Activated CD4-positive, alpha-beta T cell treated with anti-CD3 and anti-CD28 coated beads, Interleukin-2, amount 10 ng/mL, durations not matched to agents 7 days and 5 days (primary cell): ENCODE data around the gene PSTPIP1. TPM values are rescaled to one million over a fixed set of nuclear protein-coding genes. Genes with fewer than 3 reads are reported as not detected.

Experiments
- CTCF ChIA-PET: fragments of 350-600 bp; sonication (Branson Sonifier 250); formaldehyde crosslinking; loops from one replicate; lab custom pipeline; 2021; ENCODE audit warnings: antibody characterized with exemption; lab: Charles Lee
- POLR2A ChIA-PET: fragments of 350-600 bp; sonication (Branson Sonifier 250); formaldehyde crosslinking; loops from one replicate; lab custom pipeline; 2021; ENCODE audit warnings: antibody characterized with exemption; lab: Charles Lee
- DNase-seq: peaks from one replicate; pipeline ENCODE4 v3.0.0-alpha.2; 2020
- H3K27ac Mint-ChIP-seq: one replicate; pipeline ENCODE4 v1.8.0; 2021; ENCODE audit warnings: mild to moderate bottlenecking, moderate library complexity, mixed read lengths
- H3K27me3 Mint-ChIP-seq: one replicate; pipeline ENCODE4 v1.8.0; 2021; ENCODE audit warnings: mixed read lengths
- H3K36me3 Mint-ChIP-seq: one replicate; pipeline ENCODE4 v1.8.0; 2021; ENCODE audit warnings: low read depth, mixed read lengths
- H3K4me1 Mint-ChIP-seq: one replicate; pipeline ENCODE4 v1.8.0; 2021; ENCODE audit warnings: mixed read lengths
- H3K4me3 Mint-ChIP-seq: one replicate; pipeline ENCODE4 v1.8.0; 2021; ENCODE audit warnings: mild to moderate bottlenecking, moderate library complexity, mixed read lengths
- H3K9me3 Mint-ChIP-seq: one replicate; pipeline ENCODE4 v1.8.0; 2021; ENCODE audit warnings: mixed read lengths
- total RNA-seq, 2 experiments: library from RNA; stranded (reverse); gene quantifications; one replicate each; pipeline ENCODE4 v1.2.3, GENCODE V29; 2021

PSTPIP1 gene
- total RNA-seq, 2 experiments from 2014 or later: 135 to 176 TPM

GRCh38 chr15:77057072-77057471 lies 62.1 kb downstream of the PSTPIP1 start:
- POLR2A ChIA-PET: no interaction called here
- no peak for DNase-seq
- Mint-ChIP-seq H3K9me3 (no peaks in the 10 kb centered on the region), H3K4me3 (no peak overlapping the region), H3K27me3 (no peaks in the 10 kb centered on the region), H3K27ac (no peak overlapping the region), H3K4me1 (peaks cover 16% of the 10 kb centered on the region), H3K36me3 (peaks cover 3% of the 10 kb centered on the region)
- CTCF ChIA-PET: interaction anchor here (1.4 to 1.5 kb wide), 2 partner anchors 12 to 486 kb away, joined by 3 to 4 read pairs; no protein-coding TSS in a partner anchor

GRCh38 chr15:77057685-77058084 lies 62.8 kb downstream of the PSTPIP1 start:
- no peaks in the 10 kb centered on the region for H3K9me3 Mint-ChIP-seq
- CTCF ChIA-PET: interaction anchor here (0.7 to 1.5 kb wide), 2 partner anchors 17 to 485 kb away, joined by 3 to 4 read pairs; no protein-coding TSS in a partner anchor
- no peak for DNase-seq
- POLR2A ChIA-PET: no interaction called here
- peaks cover 3% of the 10 kb centered on the region for H3K36me3 Mint-ChIP-seq
- peaks cover 16% of the 10 kb centered on the region for H3K4me1 Mint-ChIP-seq
- no peaks in the 10 kb centered on the region for H3K27me3 Mint-ChIP-seq
- no peak overlapping the region for H3K27ac Mint-ChIP-seq
- H3K4me3 Mint-ChIP-seq: no peak overlapping the region

- H3K27ac Mint-ChIP-seq: no peak overlapping the region
- H3K4me1 Mint-ChIP-seq: peaks cover 18% of the 10 kb centered on the region
- POLR2A ChIA-PET: interaction anchor here (0.6 kb wide), 1 partner anchor 16 kb away, joined by 3 read pairs; no protein-coding TSS in a partner anchor
- H3K27me3 Mint-ChIP-seq: no peaks in the 10 kb centered on the region
- CTCF ChIA-PET: interaction anchor here (0.7 to 2.3 kb wide), 2 partner anchors 10 to 18 kb away, joined by 4 to 9 read pairs; no protein-coding TSS in a partner anchor
- peaks cover 3% of the 10 kb centered on the region for H3K36me3 Mint-ChIP-seq
- no peak for DNase-seq
- H3K4me3 Mint-ChIP-seq: no peak overlapping the region
- H3K9me3 Mint-ChIP-seq: no peaks in the 10 kb centered on the region
Measured at GRCh38 chr15:77058468-77058867, 63.5 kb downstream of the PSTPIP1 start.

- CTCF ChIA-PET: interaction anchor here (0.6 to 2.3 kb wide), 6 partner anchors 8 to 1512 kb away, joined by 3 to 9 read pairs (median 3); no protein-coding TSS in a partner anchor
- peaks cover 18% of the 10 kb centered on the region for H3K4me1 Mint-ChIP-seq
- no peaks in the 10 kb centered on the region for H3K36me3 Mint-ChIP-seq
- no peaks in the 10 kb centered on the region for H3K27me3 Mint-ChIP-seq
- no peak overlapping the region for H3K4me3 Mint-ChIP-seq
- no peaks in the 10 kb centered on the region for H3K9me3 Mint-ChIP-seq
- no peak for DNase-seq
- no peak overlapping the region for H3K27ac Mint-ChIP-seq
- POLR2A ChIA-PET: interaction anchor here (0.7 kb wide), 1 partner anchor 1196 kb away, joined by 3 read pairs; no protein-coding TSS in a partner anchor
Measured at GRCh38 chr15:77059786-77060361, 64.9 kb downstream of the PSTPIP1 start.

- POLR2A ChIA-PET: no interaction called here
Measured at GRCh38 chr15:77060546-77060945, 65.6 kb downstream of the PSTPIP1 start.

GRCh38 chr15:77063249-77063648 lies 68.3 kb downstream of the PSTPIP1 start:
- no peaks in the 10 kb centered on the region for H3K27me3 Mint-ChIP-seq
- no peak overlapping the region for H3K4me3 Mint-ChIP-seq
- no peaks in the 10 kb centered on the region for H3K9me3 Mint-ChIP-seq
- H3K36me3 Mint-ChIP-seq: no peaks in the 10 kb centered on the region
- CTCF ChIA-PET: interaction anchor here (1.5 kb wide), 1 partner anchor 16 kb away, joined by 4 read pairs; no protein-coding TSS in a partner anchor
- DNase-seq: no peak
- H3K27ac Mint-ChIP-seq: no peak overlapping the region
- H3K4me1 Mint-ChIP-seq: peaks cover 18% of the 10 kb centered on the region
- POLR2A ChIA-PET: no interaction called here

More at GRCh38 chr15:77060546-77060945, 65.6 kb downstream of the PSTPIP1 start:
- Mint-ChIP-seq H3K27me3 (no peaks in the 10 kb centered on the region), H3K4me1 (peaks cover 20% of the 10 kb centered on the region), H3K9me3 (no peaks in the 10 kb centered on the region), H3K4me3 (no peak overlapping the region), H3K36me3 (no peaks in the 10 kb centered on the region), H3K27ac (no peak overlapping the region)
- DNase-seq: no peak
- CTCF ChIA-PET: interaction anchor here (0.6 to 2.3 kb wide), 7 partner anchors 8 to 1512 kb away, joined by 3 to 9 read pairs (median 3); no protein-coding TSS in a partner anchor

- no peaks in the 10 kb centered on the region for H3K9me3 Mint-ChIP-seq
- POLR2A ChIA-PET: no interaction called here
- H3K27me3 Mint-ChIP-seq: peaks cover 2% of the 10 kb centered on the region
- peaks cover 18% of the 10 kb centered on the region for H3K4me1 Mint-ChIP-seq
- H3K36me3 Mint-ChIP-seq: peaks cover 2% of the 10 kb centered on the region
- no peak for DNase-seq
- CTCF ChIA-PET: interaction anchor here (1.5 kb wide), 1 partner anchor 17 kb away, joined by 4 read pairs; no protein-coding TSS in a partner anchor
- no peak overlapping the region for H3K4me3 Mint-ChIP-seq
- no peak overlapping the region for H3K27ac Mint-ChIP-seq
Measured at GRCh38 chr15:77064063-77064462, 69.1 kb downstream of the PSTPIP1 start.

- H3K27ac Mint-ChIP-seq: no peak overlapping the region
- CTCF ChIA-PET: interaction anchor here (1.5 kb wide), 1 partner anchor 18 kb away, joined by 4 read pairs; no protein-coding TSS in a partner anchor
- H3K27me3 Mint-ChIP-seq: peaks cover 6% of the 10 kb centered on the region
- no peaks in the 10 kb centered on the region for H3K9me3 Mint-ChIP-seq
- H3K4me1 Mint-ChIP-seq: peaks cover 17% of the 10 kb centered on the region
- POLR2A ChIA-PET: no interaction called here
- DNase-seq: no peak
- no peak overlapping the region for H3K4me3 Mint-ChIP-seq
- peaks cover 2% of the 10 kb centered on the region for H3K36me3 Mint-ChIP-seq
Measured at GRCh38 chr15:77064539-77065308, 69.8 kb downstream of the PSTPIP1 start.

- peaks cover 2% of the 10 kb centered on the region for H3K36me3 Mint-ChIP-seq
- H3K9me3 Mint-ChIP-seq: no peaks in the 10 kb centered on the region
- DNase-seq: no peak
- ChIA-PET CTCF (interaction anchor here (2.2 to 2.3 kb wide), 2 partner anchors 8 to 93 kb away, joined by 7 to 9 read pairs; no protein-coding TSS in a partner anchor), POLR2A (no interaction called here)
- no peak overlapping the region for H3K4me3 Mint-ChIP-seq
- peaks cover 8% of the 10 kb centered on the region for H3K27me3 Mint-ChIP-seq
- H3K27ac Mint-ChIP-seq: no peak overlapping the region
- H3K4me1 Mint-ChIP-seq: peaks cover 19% of the 10 kb centered on the region
Measured at GRCh38 chr15:77066971-77067690, 72.2 kb downstream of the PSTPIP1 start.

- Mint-ChIP-seq H3K27me3 (peaks cover 8% of the 10 kb centered on the region), H3K4me1 (peaks cover 19% of the 10 kb centered on the region), H3K4me3 (no peak overlapping the region), H3K27ac (no peak overlapping the region), H3K36me3 (peaks cover 2% of the 10 kb centered on the region), H3K9me3 (no peaks in the 10 kb centered on the region)
- no peak for DNase-seq
- ChIA-PET POLR2A (no interaction called here), CTCF (interaction anchor here (2.2 to 2.3 kb wide), 2 partner anchors 9 to 94 kb away, joined by 7 to 9 read pairs; no protein-coding TSS in a partner anchor)
Measured at GRCh38 chr15:77067691-77068367, 72.9 kb downstream of the PSTPIP1 start.

GRCh38 chr15:77068633-77069032 lies 73.7 kb downstream of the PSTPIP1 start:
- Mint-ChIP-seq H3K9me3 (no peaks in the 10 kb centered on the region), H3K27me3 (peaks cover 8% of the 10 kb centered on the region), H3K36me3 (peaks cover 2% of the 10 kb centered on the region), H3K27ac (no peak overlapping the region), H3K4me3 (no peak overlapping the region), H3K4me1 (peaks cover 18% of the 10 kb centered on the region)
- POLR2A ChIA-PET: no interaction called here
- no peak for DNase-seq
- CTCF ChIA-PET: interaction anchor here (0.7 to 2.3 kb wide), 3 partner anchors 9 to 95 kb away, joined by 3 to 9 read pairs (median 7); no protein-coding TSS in a partner anchor
